ENCODE measurements around the gene KRTAP5-3. TPM values are rescaled to one million over a fixed set of nuclear protein-coding genes. Genes with fewer than 3 reads are reported as not detected.
A peak's percentile ranks its signal among the peaks of the same experiment; 100 is the strongest.

KRTAP5-3 gene
- total RNA-seq, 2 donors from 2014 or later = not detected

DNA sequence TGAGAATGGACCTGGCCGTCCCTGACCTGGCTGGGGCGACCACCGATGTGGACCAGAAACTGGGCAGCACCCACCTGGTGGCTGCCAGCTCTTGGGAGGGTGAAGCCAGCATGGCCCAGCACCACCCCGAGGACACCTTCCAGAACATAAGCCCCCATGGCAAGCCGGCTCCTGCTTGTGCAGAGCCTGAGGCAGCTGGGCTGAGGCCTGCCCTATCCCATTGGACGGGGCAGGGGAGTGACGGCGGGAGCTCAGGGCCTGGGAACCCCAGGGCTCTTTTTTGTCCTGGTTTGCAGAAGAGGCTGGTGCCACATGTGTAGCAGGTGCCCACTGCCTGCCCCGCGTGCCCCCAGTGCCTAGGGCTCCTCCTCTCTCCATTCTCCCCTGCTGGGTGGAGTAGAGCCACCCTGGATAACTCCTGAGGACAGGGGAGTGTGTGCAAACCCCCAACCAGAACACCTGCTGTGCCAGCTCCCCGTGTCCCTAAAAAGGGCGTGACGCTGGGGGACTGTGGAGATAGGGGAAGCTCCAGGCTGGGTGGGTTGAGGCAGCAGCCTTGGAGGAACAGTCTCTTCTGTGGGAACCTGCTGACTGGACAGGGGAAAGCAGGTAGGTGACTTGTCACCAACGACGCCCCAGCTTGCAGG, 48.1 kb downstream of the KRTAP5-3 start:
- no peak for DNase-seq
- no peak for ATAC-seq
- Mint-ChIP-seq H3K27ac (no peak overlapping the region), H3K4me3 (no peak overlapping the region), H3K36me3 (ENCODE audit: low read depth) (peaks cover 2% of the 10 kb centered on the region), H3K27me3 (no peaks in the 10 kb centered on the region), H3K4me1 (peaks cover 2% of the 10 kb centered on the region)
- no peaks in the 10 kb centered on the region for H3K9me3 ChIP-seq (ENCODE audit: control insufficient read depth, low read length, poor library complexity, severe bottlenecking)

GRCh38 chr11:1559111-1559951, 48.9 kb downstream of the KRTAP5-3 start:
- no peak for DNase-seq
- H3K4me3 Mint-ChIP-seq = peak overlapping the region; percentile 39
- no peak overlapping the region for H3K27ac Mint-ChIP-seq
- H3K27me3 Mint-ChIP-seq = no peaks in the 10 kb centered on the region
- H3K4me1 Mint-ChIP-seq = peaks cover 2% of the 10 kb centered on the region
- ATAC-seq = peak; percentile 13
- H3K36me3 Mint-ChIP-seq (ENCODE audit: low read depth) = peaks cover 2% of the 10 kb centered on the region
- no peaks in the 10 kb centered on the region for H3K9me3 ChIP-seq (ENCODE audit: control insufficient read depth, low read length, poor library complexity, severe bottlenecking)

GRCh38 chr11:1558775-1559110, 49.5 kb downstream of the KRTAP5-3 start:
- Mint-ChIP-seq H3K4me3 (no peak overlapping the region), H3K27ac (no peak overlapping the region), H3K36me3 (ENCODE audit: low read depth) (peaks cover 2% of the 10 kb centered on the region), H3K27me3 (peaks cover 2% of the 10 kb centered on the region), H3K4me1 (peaks cover 2% of the 10 kb centered on the region)
- ATAC-seq = no peak
- no peaks in the 10 kb centered on the region for H3K9me3 ChIP-seq (ENCODE audit: control insufficient read depth, low read length, poor library complexity, severe bottlenecking)
- DNase-seq = no peak

GRCh38 chr11:1557904-1558774, 50.1 kb downstream of the KRTAP5-3 start:
- Mint-ChIP-seq H3K4me1 (peaks cover 2% of the 10 kb centered on the region), H3K27me3 (peaks cover 5% of the 10 kb centered on the region), H3K36me3 (ENCODE audit: low read depth) (peaks cover 2% of the 10 kb centered on the region), H3K4me3 (peak overlapping the region; percentile 61), H3K27ac (no peak overlapping the region)
- no peaks in the 10 kb centered on the region for H3K9me3 ChIP-seq (ENCODE audit: control insufficient read depth, low read length, poor library complexity, severe bottlenecking)
- DNase-seq (no peak), ATAC-seq (no peak)

Other genes starting within 250 kb of the KRTAP5-3 start
- gene BRSK2, start 218.5 kb downstream of the KRTAP5-3 start, total RNA-seq = under 1 TPM; 0.23 to 0.25 TPM
- gene MOB2, start 121.7 kb downstream of the KRTAP5-3 start, total RNA-seq = 10 to 100 TPM; 65.0 to 65.7 TPM
- 10 to 100 TPM; 79.5 to 90.1 TPM for gene DUSP8, start 36.2 kb downstream of the KRTAP5-3 start, total RNA-seq
- gene KRTAP5-1, start 23.2 kb downstream of the KRTAP5-3 start, total RNA-seq = not detected
- gene KRTAP5-2, start 10.2 kb downstream of the KRTAP5-3 start, total RNA-seq = not detected
- gene KRTAP5-4, start 13.7 kb upstream of the KRTAP5-3 start, total RNA-seq = not detected
- not detected for gene KRTAP5-5, start 21.3 kb upstream of the KRTAP5-3 start, total RNA-seq
- not detected for gene KRTAP5-6, start 88.7 kb upstream of the KRTAP5-3 start, total RNA-seq
- under 1 TPM; 0.78 to 0.90 TPM for gene IFITM10, start 142.1 kb upstream of the KRTAP5-3 start, total RNA-seq
- 10 to 100 TPM; 79.6 to 83.2 TPM for gene CTSD, start 155.5 kb upstream of the KRTAP5-3 start, total RNA-seq
- gene SYT8, start 226.5 kb upstream of the KRTAP5-3 start, total RNA-seq = not detected
- gene TNNI2, start 230.5 kb upstream of the KRTAP5-3 start, total RNA-seq = not detected
- 100 to 1,000 TPM; 297 to 299 TPM for gene LSP1, start 244.6 kb upstream of the KRTAP5-3 start, total RNA-seq

Measured in T-helper 17 cell (primary cell).